HEK293 (cell line): ENCODE data around the gene RAB13.

Source experiments
- BCL11A ChIP-seq: fragments of 450-650 bp; formaldehyde crosslinking; IDR thresholded peaks from 2 replicates; pipeline ENCODE4 v1.5.1; 2016; ENCODE audit warnings: low read depth, missing biosample characterization, missing genetic modification characterization
- YY1 ChIP-seq: fragments of 450-650 bp; formaldehyde crosslinking; IDR thresholded peaks from 2 replicates; pipeline ENCODE4 v1.5.1; 2018; ENCODE audit warnings: missing biosample characterization, missing genetic modification characterization
- ZBTB17 ChIP-seq: fragments of 450-650 bp; formaldehyde crosslinking; IDR thresholded peaks from 2 replicates; pipeline ENCODE4 v1.5.1; 2016; ENCODE audit warnings: missing biosample characterization, missing genetic modification characterization
- ZNF350 ChIP-seq: fragments of 450-650 bp; formaldehyde crosslinking; IDR thresholded peaks from 2 replicates; pipeline ENCODE4 v1.5.0; 2017; ENCODE audit warnings: missing biosample characterization, mild to moderate bottlenecking, missing genetic modification characterization
- ZNF76 ChIP-seq: fragments of 450-650 bp; formaldehyde crosslinking; IDR thresholded peaks from 2 replicates; pipeline ENCODE4; 2016; ENCODE audit warnings: low read depth, missing biosample characterization, missing genetic modification characterization, borderline replicate concordance
- TF ChIP-seq, protein P1 (sequence below): fragments of 450-650 bp; formaldehyde crosslinking; IDR thresholded peaks from 2 replicates; pipeline ENCODE4 v1.5.1; 2016; ENCODE audit warnings: missing biosample characterization, missing genetic modification characterization
- TF ChIP-seq, protein P2 (sequence below): fragments of 450-650 bp; formaldehyde crosslinking; IDR thresholded peaks from 2 replicates; pipeline ENCODE4 v1.5.1; 2017; ENCODE audit warnings: missing biosample characterization, missing genetic modification characterization
- TF ChIP-seq, protein P3 (sequence below): fragments of 450-650 bp; formaldehyde crosslinking; IDR thresholded peaks from 2 replicates; pipeline ENCODE4 v1.5.1; 2016; ENCODE audit warnings: missing biosample characterization, missing genetic modification characterization
- TF ChIP-seq, protein P4 (sequence below): fragments of 450-650 bp; formaldehyde crosslinking; IDR thresholded peaks from 2 replicates; pipeline ENCODE4 v1.5.1; 2016; ENCODE audit warnings: missing biosample characterization, missing genetic modification characterization, low read depth
- TF ChIP-seq, protein P5 (sequence below): fragments of 450-650 bp; formaldehyde crosslinking; IDR thresholded peaks from 2 replicates; pipeline ENCODE4 v1.5.1; 2016; ENCODE audit warnings: missing biosample characterization, missing genetic modification characterization
- TF ChIP-seq, protein P6 (sequence below): fragments of 450-650 bp; formaldehyde crosslinking; IDR thresholded peaks from 2 replicates; pipeline ENCODE4 v1.5.1; 2016; ENCODE audit warnings: missing biosample characterization, missing genetic modification characterization

DNA sequence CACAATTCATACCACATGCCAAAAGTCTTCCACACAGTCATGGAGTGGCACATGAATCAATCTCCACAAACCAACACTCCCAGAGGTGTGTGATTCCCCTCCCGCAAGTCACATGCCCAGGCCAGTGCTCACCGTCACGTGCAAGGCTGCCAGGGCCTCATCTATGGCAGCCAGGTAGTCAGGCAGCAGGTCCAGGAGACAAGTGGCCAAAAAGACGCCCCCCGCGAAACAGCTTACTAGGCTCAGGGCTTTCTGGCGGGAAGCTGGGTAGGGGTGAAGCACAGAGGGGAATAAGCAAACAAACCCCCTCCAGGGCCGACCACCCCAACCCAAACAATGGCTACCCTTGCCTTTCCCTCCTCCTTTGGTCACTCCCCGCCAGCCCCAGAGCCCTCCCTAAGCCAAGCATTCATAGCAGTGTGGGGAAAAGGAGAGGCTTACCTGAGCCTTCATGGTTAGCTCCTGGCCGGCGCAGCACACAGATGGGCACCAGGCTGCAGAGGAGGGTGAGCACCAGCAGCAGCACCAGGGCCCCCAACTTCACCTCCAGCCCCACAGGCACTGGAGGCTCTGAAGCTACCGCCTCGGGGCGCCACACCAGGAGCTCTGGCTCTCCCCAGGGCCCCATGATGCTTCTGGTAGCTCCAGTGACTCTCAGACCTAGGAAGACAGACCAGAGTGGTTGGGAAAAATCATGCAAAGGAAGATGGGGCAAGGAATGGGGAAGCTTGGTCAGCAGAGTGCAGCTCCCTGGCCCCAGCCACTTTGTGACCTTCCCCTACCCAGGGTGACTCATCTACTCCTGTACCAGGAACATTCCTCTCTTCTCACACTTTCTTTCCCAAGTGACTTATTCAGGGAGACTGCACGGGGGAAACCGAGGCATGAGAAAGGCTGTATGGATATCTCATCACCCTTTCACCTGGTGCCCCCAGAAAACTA is 23.8 kb downstream of the RAB13 start:
- TF ChIP-seq BCL11A (tag by site-specific recombination) (no peak), YY1 (tag by site-specific recombination) (no peak), ZNF76 (peak; percentile 82), ZBTB17 (no peak), ZNF350 (tag by site-specific recombination) (no peak)
- TF ChIP-seq, protein P1, sequence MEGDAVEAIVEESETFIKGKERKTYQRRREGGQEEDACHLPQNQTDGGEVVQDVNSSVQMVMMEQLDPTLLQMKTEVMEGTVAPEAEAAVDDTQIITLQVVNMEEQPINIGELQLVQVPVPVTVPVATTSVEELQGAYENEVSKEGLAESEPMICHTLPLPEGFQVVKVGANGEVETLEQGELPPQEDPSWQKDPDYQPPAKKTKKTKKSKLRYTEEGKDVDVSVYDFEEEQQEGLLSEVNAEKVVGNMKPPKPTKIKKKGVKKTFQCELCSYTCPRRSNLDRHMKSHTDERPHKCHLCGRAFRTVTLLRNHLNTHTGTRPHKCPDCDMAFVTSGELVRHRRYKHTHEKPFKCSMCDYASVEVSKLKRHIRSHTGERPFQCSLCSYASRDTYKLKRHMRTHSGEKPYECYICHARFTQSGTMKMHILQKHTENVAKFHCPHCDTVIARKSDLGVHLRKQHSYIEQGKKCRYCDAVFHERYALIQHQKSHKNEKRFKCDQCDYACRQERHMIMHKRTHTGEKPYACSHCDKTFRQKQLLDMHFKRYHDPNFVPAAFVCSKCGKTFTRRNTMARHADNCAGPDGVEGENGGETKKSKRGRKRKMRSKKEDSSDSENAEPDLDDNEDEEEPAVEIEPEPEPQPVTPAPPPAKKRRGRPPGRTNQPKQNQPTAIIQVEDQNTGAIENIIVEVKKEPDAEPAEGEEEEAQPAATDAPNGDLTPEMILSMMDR (tag by site-specific recombination), result 0 out of 2 replicates have a peak, but pooled peaks have one; percentile 20
- TF ChIP-seq, protein P2, sequence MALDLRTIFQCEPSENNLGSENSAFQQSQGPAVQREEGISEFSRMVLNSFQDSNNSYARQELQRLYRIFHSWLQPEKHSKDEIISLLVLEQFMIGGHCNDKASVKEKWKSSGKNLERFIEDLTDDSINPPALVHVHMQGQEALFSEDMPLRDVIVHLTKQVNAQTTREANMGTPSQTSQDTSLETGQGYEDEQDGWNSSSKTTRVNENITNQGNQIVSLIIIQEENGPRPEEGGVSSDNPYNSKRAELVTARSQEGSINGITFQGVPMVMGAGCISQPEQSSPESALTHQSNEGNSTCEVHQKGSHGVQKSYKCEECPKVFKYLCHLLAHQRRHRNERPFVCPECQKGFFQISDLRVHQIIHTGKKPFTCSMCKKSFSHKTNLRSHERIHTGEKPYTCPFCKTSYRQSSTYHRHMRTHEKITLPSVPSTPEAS (tag by site-specific recombination), result no peak
- TF ChIP-seq, protein P3, sequence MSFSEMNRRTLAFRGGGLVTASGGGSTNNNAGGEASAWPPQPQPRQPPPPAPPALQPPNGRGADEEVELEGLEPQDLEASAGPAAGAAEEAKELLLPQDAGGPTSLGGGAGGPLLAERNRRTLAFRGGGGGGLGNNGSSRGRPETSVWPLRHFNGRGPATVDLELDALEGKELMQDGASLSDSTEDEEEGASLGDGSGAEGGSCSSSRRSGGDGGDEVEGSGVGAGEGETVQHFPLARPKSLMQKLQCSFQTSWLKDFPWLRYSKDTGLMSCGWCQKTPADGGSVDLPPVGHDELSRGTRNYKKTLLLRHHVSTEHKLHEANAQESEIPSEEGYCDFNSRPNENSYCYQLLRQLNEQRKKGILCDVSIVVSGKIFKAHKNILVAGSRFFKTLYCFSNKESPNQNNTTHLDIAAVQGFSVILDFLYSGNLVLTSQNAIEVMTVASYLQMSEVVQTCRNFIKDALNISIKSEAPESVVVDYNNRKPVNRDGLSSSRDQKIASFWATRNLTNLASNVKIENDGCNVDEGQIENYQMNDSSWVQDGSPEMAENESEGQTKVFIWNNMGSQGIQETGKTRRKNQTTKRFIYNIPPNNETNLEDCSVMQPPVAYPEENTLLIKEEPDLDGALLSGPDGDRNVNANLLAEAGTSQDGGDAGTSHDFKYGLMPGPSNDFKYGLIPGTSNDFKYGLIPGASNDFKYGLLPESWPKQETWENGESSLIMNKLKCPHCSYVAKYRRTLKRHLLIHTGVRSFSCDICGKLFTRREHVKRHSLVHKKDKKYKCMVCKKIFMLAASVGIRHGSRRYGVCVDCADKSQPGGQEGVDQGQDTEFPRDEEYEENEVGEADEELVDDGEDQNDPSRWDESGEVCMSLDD, result no peak
- TF ChIP-seq, protein P4, sequence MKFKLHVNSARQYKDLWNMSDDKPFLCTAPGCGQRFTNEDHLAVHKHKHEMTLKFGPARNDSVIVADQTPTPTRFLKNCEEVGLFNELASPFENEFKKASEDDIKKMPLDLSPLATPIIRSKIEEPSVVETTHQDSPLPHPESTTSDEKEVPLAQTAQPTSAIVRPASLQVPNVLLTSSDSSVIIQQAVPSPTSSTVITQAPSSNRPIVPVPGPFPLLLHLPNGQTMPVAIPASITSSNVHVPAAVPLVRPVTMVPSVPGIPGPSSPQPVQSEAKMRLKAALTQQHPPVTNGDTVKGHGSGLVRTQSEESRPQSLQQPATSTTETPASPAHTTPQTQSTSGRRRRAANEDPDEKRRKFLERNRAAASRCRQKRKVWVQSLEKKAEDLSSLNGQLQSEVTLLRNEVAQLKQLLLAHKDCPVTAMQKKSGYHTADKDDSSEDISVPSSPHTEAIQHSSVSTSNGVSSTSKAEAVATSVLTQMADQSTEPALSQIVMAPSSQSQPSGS (tag by site-specific recombination), result no peak
- TF ChIP-seq, protein P5, sequence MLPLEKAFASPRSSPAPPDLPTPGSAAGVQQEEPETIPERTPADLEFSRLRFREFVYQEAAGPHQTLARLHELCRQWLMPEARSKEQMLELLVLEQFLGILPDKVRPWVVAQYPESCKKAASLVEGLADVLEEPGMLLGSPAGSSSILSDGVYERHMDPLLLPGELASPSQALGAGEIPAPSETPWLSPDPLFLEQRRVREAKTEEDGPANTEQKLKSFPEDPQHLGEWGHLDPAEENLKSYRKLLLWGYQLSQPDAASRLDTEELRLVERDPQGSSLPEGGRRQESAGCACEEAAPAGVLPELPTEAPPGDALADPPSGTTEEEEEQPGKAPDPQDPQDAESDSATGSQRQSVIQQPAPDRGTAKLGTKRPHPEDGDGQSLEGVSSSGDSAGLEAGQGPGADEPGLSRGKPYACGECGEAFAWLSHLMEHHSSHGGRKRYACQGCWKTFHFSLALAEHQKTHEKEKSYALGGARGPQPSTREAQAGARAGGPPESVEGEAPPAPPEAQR (tag by site-specific recombination), result no peak
- TF ChIP-seq, protein P6, sequence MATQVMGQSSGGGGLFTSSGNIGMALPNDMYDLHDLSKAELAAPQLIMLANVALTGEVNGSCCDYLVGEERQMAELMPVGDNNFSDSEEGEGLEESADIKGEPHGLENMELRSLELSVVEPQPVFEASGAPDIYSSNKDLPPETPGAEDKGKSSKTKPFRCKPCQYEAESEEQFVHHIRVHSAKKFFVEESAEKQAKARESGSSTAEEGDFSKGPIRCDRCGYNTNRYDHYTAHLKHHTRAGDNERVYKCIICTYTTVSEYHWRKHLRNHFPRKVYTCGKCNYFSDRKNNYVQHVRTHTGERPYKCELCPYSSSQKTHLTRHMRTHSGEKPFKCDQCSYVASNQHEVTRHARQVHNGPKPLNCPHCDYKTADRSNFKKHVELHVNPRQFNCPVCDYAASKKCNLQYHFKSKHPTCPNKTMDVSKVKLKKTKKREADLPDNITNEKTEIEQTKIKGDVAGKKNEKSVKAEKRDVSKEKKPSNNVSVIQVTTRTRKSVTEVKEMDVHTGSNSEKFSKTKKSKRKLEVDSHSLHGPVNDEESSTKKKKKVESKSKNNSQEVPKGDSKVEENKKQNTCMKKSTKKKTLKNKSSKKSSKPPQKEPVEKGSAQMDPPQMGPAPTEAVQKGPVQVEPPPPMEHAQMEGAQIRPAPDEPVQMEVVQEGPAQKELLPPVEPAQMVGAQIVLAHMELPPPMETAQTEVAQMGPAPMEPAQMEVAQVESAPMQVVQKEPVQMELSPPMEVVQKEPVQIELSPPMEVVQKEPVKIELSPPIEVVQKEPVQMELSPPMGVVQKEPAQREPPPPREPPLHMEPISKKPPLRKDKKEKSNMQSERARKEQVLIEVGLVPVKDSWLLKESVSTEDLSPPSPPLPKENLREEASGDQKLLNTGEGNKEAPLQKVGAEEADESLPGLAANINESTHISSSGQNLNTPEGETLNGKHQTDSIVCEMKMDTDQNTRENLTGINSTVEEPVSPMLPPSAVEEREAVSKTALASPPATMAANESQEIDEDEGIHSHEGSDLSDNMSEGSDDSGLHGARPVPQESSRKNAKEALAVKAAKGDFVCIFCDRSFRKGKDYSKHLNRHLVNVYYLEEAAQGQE (tag by site-specific recombination), result no peak
